HEK293 (cell line): ENCODE measurements around the gene SAE1.

Experiments used
- CTCF ChIA-PET: fragments of 350-600 bp; formaldehyde crosslinking; extraction: SDS; loops from one replicate; lab custom pipeline; 2021; ENCODE audit warnings: antibody characterized with exemption; lab: Yijun Ruan, JAX
- POLR2A ChIA-PET: fragments of 300-600 bp; formaldehyde crosslinking; extraction: SDS; loops from one replicate; lab custom pipeline; 2020; ENCODE audit warnings: antibody characterized with exemption, inconsistent platforms; lab: Yijun Ruan, JAX
- H3K27ac ChIP-seq: fragments of 200-500 bp; sonication (Bioruptor generic); 2 replicates; pipeline ENCODE4 v1.5.1; 2014; ENCODE audit warnings: low read depth, low read length, control low read depth, inconsistent platforms; ENCODE audit errors: extremely low read depth
- H3K36me3 ChIP-seq, 2 experiments: fragments of 200-500 bp in 1 of 2; sonication (Bioruptor generic) in 1 of 2; 1 replicate in 1 of 2; 2 replicates in 1 of 2; pipeline ENCODE4 v1.5.1; 2014 to 2017; ENCODE audit warnings: inconsistent platforms in 2 of 2, low read length in 2 of 2; ENCODE audit not compliant: control insufficient read depth in 2 of 2, insufficient read depth in 1 of 2
- H3K4me1 ChIP-seq: fragments of 200-500 bp; sonication (Bioruptor generic); 2 replicates; pipeline ENCODE4 v1.5.1; 2014; ENCODE audit warnings: mild to moderate bottlenecking, low read length, inconsistent platforms; ENCODE audit not compliant: control insufficient read depth, insufficient read depth
- H3K4me3 ChIP-seq: 2 replicates; pipeline ENCODE4 v1.5.1; 2011; ENCODE audit warnings: low read depth, mild to moderate bottlenecking, control low read depth, low read length, moderate library complexity
- H3K9me3 ChIP-seq: fragments of 200-500 bp; sonication (Bioruptor generic); 2 replicates; pipeline ENCODE4 v1.5.1; 2014; ENCODE audit warnings: low read depth, low read length, inconsistent platforms; ENCODE audit not compliant: control insufficient read depth, insufficient read depth
- BCL11B ChIP-seq: fragments of 450-650 bp; formaldehyde crosslinking; IDR thresholded peaks from 2 replicates; pipeline ENCODE4 v1.5.1; 2016; ENCODE audit warnings: low read depth, missing biosample characterization, missing genetic modification characterization
- EGR2 ChIP-seq: fragments of 450-650 bp; formaldehyde crosslinking; IDR thresholded peaks from 2 replicates; pipeline ENCODE4 v1.5.1; 2016; ENCODE audit warnings: low read depth, missing biosample characterization, missing genetic modification characterization
- HOXD13 ChIP-seq: sonication (generic); formaldehyde crosslinking; IDR thresholded peaks from 2 replicates; pipeline ENCODE4 v1.8.0; 2022; ENCODE audit warnings: missing genetic modification reagents, borderline replicate concordance
- RBAK ChIP-seq: fragments of 450-650 bp; formaldehyde crosslinking; IDR thresholded peaks from 2 replicates; pipeline ENCODE4 v1.5.1; 2016; ENCODE audit warnings: missing biosample characterization, missing genetic modification characterization
- REPIN1 ChIP-seq: fragments of 450-650 bp; formaldehyde crosslinking; IDR thresholded peaks from 2 replicates; pipeline ENCODE4 v1.5.1; 2017; ENCODE audit warnings: missing biosample characterization, missing genetic modification characterization, low read depth
- SP2 ChIP-seq: fragments of 450-650 bp; formaldehyde crosslinking; IDR thresholded peaks from 2 replicates; pipeline ENCODE4 v1.5.1; 2016; ENCODE audit warnings: missing biosample characterization, missing genetic modification characterization
- TSHZ1 ChIP-seq: fragments of 450-650 bp; formaldehyde crosslinking; IDR thresholded peaks from 2 replicates; pipeline ENCODE4 v1.5.1; 2016; ENCODE audit warnings: missing biosample characterization, missing genetic modification characterization, borderline replicate concordance
- ZBTB17 ChIP-seq: fragments of 450-650 bp; formaldehyde crosslinking; IDR thresholded peaks from 2 replicates; pipeline ENCODE4 v1.5.1; 2016; ENCODE audit warnings: missing biosample characterization, missing genetic modification characterization
- ZEB2 ChIP-seq: fragments of 450-650 bp; formaldehyde crosslinking; IDR thresholded peaks from 2 replicates; pipeline ENCODE4 v1.5.1; 2016; ENCODE audit warnings: missing biosample characterization, missing genetic modification characterization
- ZFP3 ChIP-seq: fragments of 450-650 bp; formaldehyde crosslinking; IDR thresholded peaks from 2 replicates; pipeline ENCODE4 v1.5.1; 2016; ENCODE audit warnings: low read depth, missing biosample characterization, missing genetic modification characterization
- ZFP41 ChIP-seq: fragments of 450-650 bp; formaldehyde crosslinking; IDR thresholded peaks from 2 replicates; pipeline ENCODE4 v1.5.1; 2016; ENCODE audit warnings: missing biosample characterization, missing genetic modification characterization, borderline replicate concordance
- ZFP69B ChIP-seq: fragments of 450-650 bp; formaldehyde crosslinking; IDR thresholded peaks from 2 replicates; pipeline ENCODE4 v1.5.1; 2016; ENCODE audit warnings: missing biosample characterization, missing genetic modification characterization
- ZNF10 ChIP-seq: fragments of 450-650 bp; formaldehyde crosslinking; IDR thresholded peaks from 2 replicates; pipeline ENCODE4 v1.5.1; 2017; ENCODE audit warnings: missing biosample characterization, missing genetic modification characterization
- ZNF138 ChIP-seq: fragments of 450-650 bp; formaldehyde crosslinking; IDR thresholded peaks from 2 replicates; pipeline ENCODE4 v1.5.1; 2016; ENCODE audit warnings: missing biosample characterization, missing genetic modification characterization, borderline replicate concordance
- ZNF157 ChIP-seq: fragments of 450-650 bp; formaldehyde crosslinking; IDR thresholded peaks from 2 replicates; pipeline ENCODE4 v1.5.1; 2016; ENCODE audit warnings: missing biosample characterization, missing genetic modification characterization
- ZNF169 ChIP-seq: fragments of 450-650 bp; formaldehyde crosslinking; IDR thresholded peaks from 2 replicates; pipeline ENCODE4 v1.5.1; 2016; ENCODE audit warnings: missing biosample characterization, missing genetic modification characterization
- ZNF19 ChIP-seq: fragments of 450-650 bp; formaldehyde crosslinking; IDR thresholded peaks from 2 replicates; pipeline ENCODE4; 2016; ENCODE audit warnings: missing biosample characterization, missing genetic modification characterization, low read depth
- ZNF211 ChIP-seq: fragments of 450-650 bp; formaldehyde crosslinking; IDR thresholded peaks from 2 replicates; pipeline ENCODE4 v1.5.1; 2016; ENCODE audit warnings: low read depth, missing biosample characterization, missing genetic modification characterization
- ZNF335 ChIP-seq: fragments of 450-650 bp; formaldehyde crosslinking; conservative IDR thresholded peaks from 2 replicates; pipeline ENCODE4 v1.5.1; 2016; ENCODE audit warnings: missing biosample characterization, missing genetic modification characterization
- ZNF501 ChIP-seq: fragments of 450-650 bp; formaldehyde crosslinking; IDR thresholded peaks from 2 replicates; pipeline ENCODE4 v1.5.1; 2016; ENCODE audit warnings: missing biosample characterization, missing genetic modification characterization
- ZNF544 ChIP-seq: fragments of 450-650 bp; formaldehyde crosslinking; IDR thresholded peaks from 2 replicates; pipeline ENCODE4 v1.5.0; 2017; ENCODE audit warnings: missing biosample characterization, missing genetic modification characterization
- ZNF558 ChIP-seq: fragments of 450-650 bp; formaldehyde crosslinking; IDR thresholded peaks from 2 replicates; pipeline ENCODE4 v1.5.1; 2016; ENCODE audit warnings: missing biosample characterization, missing genetic modification characterization
- ZNF626 ChIP-seq: fragments of 450-650 bp; sonication (Bioruptor Pico); formaldehyde crosslinking; IDR thresholded peaks from 2 replicates; pipeline ENCODE4 v1.5.1; 2018; ENCODE audit warnings: missing biosample characterization, missing genetic modification characterization, inconsistent platforms
- ZNF658 ChIP-seq: fragments of 450-650 bp; formaldehyde crosslinking; IDR thresholded peaks from 2 replicates; pipeline ENCODE4; 2016; ENCODE audit warnings: missing biosample characterization, missing genetic modification characterization
- ZNF677 ChIP-seq: fragments of 450-650 bp; IDR thresholded peaks from 2 replicates; pipeline ENCODE4 v1.5.0; 2018; ENCODE audit warnings: missing biosample characterization, mild to moderate bottlenecking, missing genetic modification characterization, moderate library complexity
- ZNF76 ChIP-seq: fragments of 450-650 bp; formaldehyde crosslinking; IDR thresholded peaks from 2 replicates; pipeline ENCODE4; 2016; ENCODE audit warnings: low read depth, missing biosample characterization, missing genetic modification characterization, borderline replicate concordance
- ZNF843 ChIP-seq: fragments of 450-650 bp; formaldehyde crosslinking; IDR thresholded peaks from 2 replicates; pipeline ENCODE4 v1.5.1; 2016; ENCODE audit warnings: missing biosample characterization, missing genetic modification characterization
- TF ChIP-seq, protein P1 (sequence below): fragments of 450-650 bp; formaldehyde crosslinking; IDR thresholded peaks from 2 replicates; pipeline ENCODE4 v1.5.1; 2016; ENCODE audit warnings: missing biosample characterization, missing genetic modification characterization
- TF ChIP-seq, protein P2 (sequence below): fragments of 450-650 bp; formaldehyde crosslinking; IDR thresholded peaks from 2 replicates; pipeline ENCODE4 v1.5.0; 2017; ENCODE audit warnings: missing biosample characterization, missing genetic modification characterization, borderline replicate concordance

The SAE1 gene

GRCh38 chr19:47228937-47229675 is 98.5 kb downstream of the SAE1 start (continued):
- peak; percentile 100 for TF ChIP-seq EGR2
- peak; percentile 70; the same call in 1 of the 2 replicates for TF ChIP-seq TSHZ1 (tag by site-specific recombination)

DNA sequence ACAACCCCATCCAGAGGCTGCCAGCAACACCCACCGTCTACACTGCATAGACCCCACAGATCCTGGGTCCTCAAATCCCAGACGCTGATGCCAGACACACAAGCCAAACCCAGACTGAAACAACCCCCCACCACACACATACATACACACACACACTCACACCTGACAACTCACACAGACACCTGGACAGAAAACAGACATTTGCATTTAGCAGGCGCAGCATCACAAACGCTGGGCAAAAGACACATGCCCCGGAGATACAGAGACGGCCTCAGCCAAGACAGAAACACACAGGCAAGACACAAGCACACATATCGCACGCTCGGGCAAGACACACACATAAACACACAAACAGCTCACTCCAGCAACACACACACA is 99.0 kb downstream of the SAE1 start:
- no peaks in the 10 kb centered on the region for H3K9me3 ChIP-seq
- ChIA-PET CTCF (interaction anchor here (1.8 to 7.6 kb wide), 2 partner anchors 17 to 19 kb away, joined by 10 to 86 read pairs; no protein-coding TSS in a partner anchor), POLR2A (interaction anchor here (0.5 to 6.8 kb wide), 5 partner anchors 14 to 117 kb away, joined by 3 to 112 read pairs (median 5); partner anchors contain the start of gene ZC3H4)
- peak overlapping the region; percentile 91 for H3K4me3 ChIP-seq
- H3K36me3 ChIP-seq = peaks cover 5 to 6% of the 10 kb centered on the region in 2 experiments; a peak in 2 of 3 replicates
- H3K27ac ChIP-seq = peak overlapping the region; percentile 67; the same call in 1 of the 2 replicates
- H3K4me1 ChIP-seq = peaks cover 29% of the 10 kb centered on the region
- TF ChIP-seq ZNF211 (tag by site-specific recombination) (no peak), ZNF138 (tag by site-specific recombination) (peak; percentile 4; the same call in 1 of the 2 replicates), ZNF19 (tag by site-specific recombination) (0 out of 2 replicates have a peak, but pooled peaks have one; percentile 0), ZNF626 (tag by site-specific recombination) (no peak), BCL11B (tag by site-specific recombination) (0 out of 2 replicates have a peak, but pooled peaks have one; percentile 56), ZNF169 (tag by site-specific recombination) (no peak), ZFP41 (tag by site-specific recombination) (no peak), ZNF544 (tag by site-specific recombination) (no peak), ZNF10 (peak; percentile 54; the same call in 1 of the 2 replicates), ZNF76 (tag by site-specific recombination) (no peak), HOXD13 (CRISPR knock-in tag) (0 out of 2 replicates have a peak, but pooled peaks have one; percentile 5), ZNF843 (tag by site-specific recombination) (no peak), ZBTB17 (tag by site-specific recombination) (peak; percentile 8; the same call in 1 of the 2 replicates), ZFP3 (tag by site-specific recombination) (no peak), SP2 (tag by site-specific recombination) (no peak), ZNF157 (tag by site-specific recombination) (0 out of 2 replicates have a peak, but pooled peaks have one; percentile 39), ZFP69B (tag by site-specific recombination) (no peak), REPIN1 (peak; percentile 79; the same call in 1 of the 2 replicates), ZNF335 (tag by site-specific recombination) (peak; percentile 85), RBAK (no peak), ZNF677 (tag by site-specific recombination) (no peak), ZEB2 (tag by site-specific recombination) (peak; percentile 46; the same call in 1 of the 2 replicates), ZNF501 (peak; percentile 47; the same call in 1 of the 2 replicates), ZNF658 (no peak), ZNF558 (no peak)
- TF ChIP-seq, protein P1, sequence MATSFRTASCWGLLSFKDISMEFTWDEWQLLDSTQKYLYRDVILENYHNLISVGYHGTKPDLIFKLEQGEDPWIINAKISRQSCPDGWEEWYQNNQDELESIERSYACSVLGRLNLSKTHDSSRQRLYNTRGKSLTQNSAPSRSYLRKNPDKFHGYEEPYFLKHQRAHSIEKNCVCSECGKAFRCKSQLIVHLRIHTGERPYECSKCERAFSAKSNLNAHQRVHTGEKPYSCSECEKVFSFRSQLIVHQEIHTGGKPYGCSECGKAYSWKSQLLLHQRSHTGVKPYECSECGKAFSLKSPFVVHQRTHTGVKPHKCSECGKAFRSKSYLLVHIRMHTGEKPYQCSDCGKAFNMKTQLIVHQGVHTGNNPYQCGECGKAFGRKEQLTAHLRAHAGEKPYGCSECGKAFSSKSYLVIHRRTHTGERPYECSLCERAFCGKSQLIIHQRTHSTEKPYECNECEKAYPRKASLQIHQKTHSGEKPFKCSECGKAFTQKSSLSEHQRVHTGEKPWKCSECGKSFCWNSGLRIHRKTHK (tag by site-specific recombination) = no peak
- TF ChIP-seq, protein P2, sequence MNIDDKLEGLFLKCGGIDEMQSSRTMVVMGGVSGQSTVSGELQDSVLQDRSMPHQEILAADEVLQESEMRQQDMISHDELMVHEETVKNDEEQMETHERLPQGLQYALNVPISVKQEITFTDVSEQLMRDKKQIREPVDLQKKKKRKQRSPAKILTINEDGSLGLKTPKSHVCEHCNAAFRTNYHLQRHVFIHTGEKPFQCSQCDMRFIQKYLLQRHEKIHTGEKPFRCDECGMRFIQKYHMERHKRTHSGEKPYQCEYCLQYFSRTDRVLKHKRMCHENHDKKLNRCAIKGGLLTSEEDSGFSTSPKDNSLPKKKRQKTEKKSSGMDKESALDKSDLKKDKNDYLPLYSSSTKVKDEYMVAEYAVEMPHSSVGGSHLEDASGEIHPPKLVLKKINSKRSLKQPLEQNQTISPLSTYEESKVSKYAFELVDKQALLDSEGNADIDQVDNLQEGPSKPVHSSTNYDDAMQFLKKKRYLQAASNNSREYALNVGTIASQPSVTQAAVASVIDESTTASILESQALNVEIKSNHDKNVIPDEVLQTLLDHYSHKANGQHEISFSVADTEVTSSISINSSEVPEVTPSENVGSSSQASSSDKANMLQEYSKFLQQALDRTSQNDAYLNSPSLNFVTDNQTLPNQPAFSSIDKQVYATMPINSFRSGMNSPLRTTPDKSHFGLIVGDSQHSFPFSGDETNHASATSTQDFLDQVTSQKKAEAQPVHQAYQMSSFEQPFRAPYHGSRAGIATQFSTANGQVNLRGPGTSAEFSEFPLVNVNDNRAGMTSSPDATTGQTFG (tag by site-specific recombination) = 0 out of 2 replicates have a peak, but pooled peaks have one; percentile 5
